SW 1271 (cell line): Measurements from ENCODE around the gene MRPL22.
"Not testable (repeated sequence)": the region's sequence is repeated elsewhere in the genome, so short reads cannot be mapped to it uniquely, and the experiment has no call there.

Experiments used
- DNase-seq, 2 experiments: peaks; one replicate each; lab custom pipeline; 2025; lab: John Stamatoyannopoulos, UW

MRPL22 gene

GRCh38 chr5:154940375-154940771 lies 500 bp upstream of the MRPL22 start:
- DNase-seq: no peak

GRCh38 chr5:154943527-154943926 lies 2.7 kb downstream of the MRPL22 start:
- no peak for DNase-seq

GRCh38 chr5:154944716-154945115 lies 3.8 kb downstream of the MRPL22 start:
- no peak for DNase-seq

GRCh38 chr5:154945695-154946301 lies 4.9 kb downstream of the MRPL22 start:
- peak in 1 of 2 experiments; percentile 41 for DNase-seq

GRCh38 chr5:154947778-154948177 lies 6.9 kb downstream of the MRPL22 start:
- DNase-seq: no peak

GRCh38 chr5:154948313-154948712 lies 7.4 kb downstream of the MRPL22 start:
- no peak for DNase-seq

GRCh38 chr5:154949781-154950180 lies 8.9 kb downstream of the MRPL22 start:
- no peak for DNase-seq

- DNase-seq: no peak
Observed at GRCh38 chr5:154956712-154957111, 15.8 kb downstream of the MRPL22 start.

- DNase-seq: no peak
Observed at GRCh38 chr5:154962494-154962893, 21.6 kb downstream of the MRPL22 start.

GRCh38 chr5:154966081-154966841 lies 25.4 kb downstream of the MRPL22 start:
- DNase-seq: no peak

GRCh38 chr5:154966874-154967273 lies 26.0 kb downstream of the MRPL22 start:
- DNase-seq: no peak

GRCh38 chr5:154967421-154968024 lies 26.6 kb downstream of the MRPL22 start:
- peak in 1 of 2 experiments; percentile 11 for DNase-seq

- DNase-seq: no peak
Observed at GRCh38 chr5:154968953-154969352, 28.1 kb downstream of the MRPL22 start.

GRCh38 chr5:154970759-154971158 lies 29.9 kb downstream of the MRPL22 start:
- no peak for DNase-seq

- DNase-seq: no peak
Observed at GRCh38 chr5:154971501-154971900, 30.6 kb downstream of the MRPL22 start.

GRCh38 chr5:154972476-154973080 lies 31.7 kb downstream of the MRPL22 start:
- peak; percentile 13 to 34 for DNase-seq

- not testable (repeated sequence) for DNase-seq
Observed at GRCh38 chr5:154976082-154976481, 35.2 kb downstream of the MRPL22 start.

GRCh38 chr5:154977409-154977808 lies 36.5 kb downstream of the MRPL22 start:
- no peak for DNase-seq

GRCh38 chr5:154978294-154978693 lies 37.4 kb downstream of the MRPL22 start:
- not testable (repeated sequence) for DNase-seq

- DNase-seq: no peak
Observed at GRCh38 chr5:154984946-154985516, 44.2 kb downstream of the MRPL22 start.

GRCh38 chr5:154986151-154986550 lies 45.3 kb downstream of the MRPL22 start:
- DNase-seq: no peak

GRCh38 chr5:154989626-154990025 lies 48.8 kb downstream of the MRPL22 start:
- DNase-seq: no peak
